A549 (cell line): ENCODE results near the gene MYH1. TPM values are rescaled to one million over a fixed set of nuclear protein-coding genes. Genes with fewer than 3 reads are reported as not detected.

Experiments
- ATAC-seq, 2 experiments: fragments of 200-7000 bp in 1 of 2; fragments of >200 bp in 1 of 2; cut with Nextera tagmentation in 1 of 2; cut with Tn5 transposase in 1 of 2; 3 replicates each; pipeline versions ENCODE4 v1.8.0 to v1.9.1; 2018 to 2020; ENCODE audit warnings: mild to moderate bottlenecking in 1 of 2, moderate library complexity in 1 of 2
- CTCF ChIA-PET: fragments of 300-600 bp; sonication (Branson Sonifier 250); formaldehyde crosslinking; extraction: SDS; loops from one replicate; lab custom pipeline; 2021; ENCODE audit warnings: antibody characterized with exemption, inconsistent platforms; lab: Yijun Ruan, JAX
- POLR2A ChIA-PET: fragments of 350-600 bp; formaldehyde crosslinking; extraction: SDS; loops from one replicate; lab custom pipeline; 2021; ENCODE audit warnings: antibody characterized with exemption, inconsistent platforms; lab: Yijun Ruan, JAX
- DNase-seq, 2 experiments: peaks; one replicate each; pipeline versions ENCODE4 v3.0.0 to v3.0.0-alpha.2; 2011 to 2016; ENCODE audit warnings: low read depth in 1 of 2, low spot score in 1 of 2
- FAIRE-seq: peaks from 2 replicates; lab custom pipeline; 2011; peaks lifted over from hg19 to GRCh38; lab: Jason Lieb, UNC
- H3K27ac ChIP-seq, 2 experiments: fragments of >200 bp; sonication (Bioruptor Twin); formaldehyde crosslinking; 3 replicates each; pipeline ENCODE4 v1.5.1; 2016 to 2017
- H3K4me1 ChIP-seq: fragments of >200 bp; sonication (Bioruptor Twin); formaldehyde crosslinking; 3 replicates; pipeline ENCODE4 v1.6.1; 2016
- H3K4me2 ChIP-seq: fragments of >200 bp; sonication (Bioruptor Twin); formaldehyde crosslinking; 3 replicates; pipeline ENCODE4 v1.6.1; 2016
- H3K4me3 ChIP-seq: fragments of >200 bp; sonication (Bioruptor Twin); formaldehyde crosslinking; 3 replicates; pipeline ENCODE4 v1.5.1; 2016
- H3K9me3 ChIP-seq: fragments of >200 bp; sonication (Bioruptor Twin); formaldehyde crosslinking; 3 replicates; pipeline ENCODE4 v1.6.1; 2016
- CBX8 ChIP-seq: fragments of 200-600 bp; sonication (generic); IDR thresholded peaks from 2 replicates; pipeline ENCODE4 v1.6.1; 2016
- CHD4 ChIP-seq: fragments of 200-600 bp; sonication (generic); IDR thresholded peaks from 2 replicates; pipeline ENCODE4 v1.6.1; 2016; ENCODE audit warnings: antibody characterized with exemption, mild to moderate bottlenecking, borderline replicate concordance
- JUNB ChIP-seq: fragments of >200 bp; sonication (Bioruptor Twin); formaldehyde crosslinking; IDR thresholded peaks from 2 replicates; pipeline ENCODE4 v1.6.1; 2016
- MAFK ChIP-seq: fragments of 450-650 bp; IDR thresholded peaks from 2 replicates; pipeline ENCODE4 v1.6.1; 2014; ENCODE audit not compliant: partially characterized antibody
- NFE2L2 ChIP-seq: fragments of 150-350 bp; conservative IDR thresholded peaks from 2 replicates; pipeline ENCODE4 v1.6.1; 2014; ENCODE audit warnings: low read length
- NPAS2 ChIP-seq: fragments of 250-450 bp; sonication (Bioruptor Pico); IDR thresholded peaks from 2 replicates; pipeline ENCODE4 v1.8.0; 2022; ENCODE audit warnings: mild to moderate bottlenecking, moderate library complexity, borderline replicate concordance
- PHF8 ChIP-seq: fragments of 200-600 bp; sonication (generic); IDR thresholded peaks from 2 replicates; pipeline ENCODE4 v1.6.1; 2016; ENCODE audit warnings: low read depth, mild to moderate bottlenecking, antibody characterized with exemption, moderate library complexity, borderline replicate concordance
- RFX5 ChIP-seq: fragments of 450-650 bp; IDR thresholded peaks from 2 replicates; pipeline ENCODE4 v1.7.1; 2014; ENCODE audit warnings: antibody characterized with exemption, mild to moderate bottlenecking, moderate library complexity
- RNF2 ChIP-seq: fragments of 200-600 bp; sonication (generic); IDR thresholded peaks from 2 replicates; pipeline ENCODE4 v1.6.1; 2016; ENCODE audit warnings: low read depth, mild to moderate bottlenecking, antibody characterized with exemption, moderate library complexity, borderline replicate concordance
- WGBS: methylation state at CpG from one replicate; pipeline ENCODE4 v1.1.6; 2017; ENCODE audit errors: missing lambda C conversion rate; 5-methylcytosine and 5-hydroxymethylcytosine counted together
- polyA plus RNA-seq, 4 experiments: library from polyadenylated mRNA; depleted of rRNA in 3 of 4; stranded (reverse); fragments of >200 nt; fragmentation: RNase III in 1 of 4; extraction: RNeasy Plus Mini Kit Qiagen cat#74134 plus additional on column Dnase treatment in 1 of 4; gene quantifications; 2 replicates in 3 of 4; 3 replicates in 1 of 4; pipeline ENCODE4 v1.2.3, GENCODE V29; 2011 to 2017
- TF ChIP-seq, protein P1 (sequence below): fragments of 200-600 bp; sonication (generic); IDR thresholded peaks from 2 replicates; pipeline ENCODE4 v1.6.1; 2016; ENCODE audit warnings: antibody characterized with exemption, mild to moderate bottlenecking, moderate library complexity
- TF ChIP-seq, protein P2 (sequence below): IDR thresholded peaks from 2 replicates; pipeline ENCODE4 v1.6.1; 2012
- TF ChIP-seq, protein P3 (sequence below): fragments of 250-450 bp; sonication (Bioruptor Pico); IDR thresholded peaks from 2 replicates; pipeline ENCODE4 v1.5.0; 2020; ENCODE audit warnings: low read depth, mild to moderate bottlenecking, moderate library complexity
- TF ChIP-seq, protein P4 (sequence below): fragments of >200 bp; sonication (Bioruptor Twin); formaldehyde crosslinking; IDR thresholded peaks from 3 replicates; pipeline ENCODE4 v1.6.1; 2016

MYH1 gene
- polyA plus RNA-seq, 2 of the 4 experiments (the other 2 are of a cell fraction): not detected

DNA sequence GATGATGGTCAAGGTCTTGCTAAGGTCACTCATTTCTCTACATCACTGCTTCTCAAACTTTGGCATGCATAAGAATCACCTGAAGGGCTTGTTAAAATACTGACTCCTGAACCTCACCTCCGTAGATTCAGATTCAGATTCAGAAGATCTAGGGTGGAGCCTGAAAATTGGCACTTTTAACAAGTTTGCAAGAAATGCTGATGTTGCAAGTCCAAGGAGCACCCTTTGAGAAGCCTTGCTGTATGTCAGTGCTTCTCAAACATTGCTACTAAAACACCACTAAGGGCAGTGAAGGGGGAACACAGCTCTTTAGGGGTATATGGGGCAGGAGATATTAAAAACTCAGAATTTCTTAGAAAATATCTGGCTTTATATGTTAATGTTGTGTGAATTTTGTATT lies 13.7 kb upstream of the MYH1 start:
- Histone ChIP-seq H3K27ac (no peak overlapping the region), H3K4me3 (no peak overlapping the region), H3K4me1 (no peaks in the 10 kb centered on the region), H3K4me2 (no peak overlapping the region), H3K9me3 (no peaks in the 10 kb centered on the region)
- no peak for FAIRE-seq
- POLR2A ChIA-PET: no interaction called here
- CTCF ChIA-PET: no interaction called here
- no peak for ATAC-seq
- 4% methylated on average over 1 of the region's 1 CpG for WGBS
- DNase-seq: no peak
- no peak for TF ChIP-seq NPAS2
- no peak for TF ChIP-seq RFX5
- TF ChIP-seq MAFK: peak; percentile 84
- no peak for TF ChIP-seq NFE2L2
- no peak for TF ChIP-seq RNF2
- no peak for TF ChIP-seq CHD4

DNA sequence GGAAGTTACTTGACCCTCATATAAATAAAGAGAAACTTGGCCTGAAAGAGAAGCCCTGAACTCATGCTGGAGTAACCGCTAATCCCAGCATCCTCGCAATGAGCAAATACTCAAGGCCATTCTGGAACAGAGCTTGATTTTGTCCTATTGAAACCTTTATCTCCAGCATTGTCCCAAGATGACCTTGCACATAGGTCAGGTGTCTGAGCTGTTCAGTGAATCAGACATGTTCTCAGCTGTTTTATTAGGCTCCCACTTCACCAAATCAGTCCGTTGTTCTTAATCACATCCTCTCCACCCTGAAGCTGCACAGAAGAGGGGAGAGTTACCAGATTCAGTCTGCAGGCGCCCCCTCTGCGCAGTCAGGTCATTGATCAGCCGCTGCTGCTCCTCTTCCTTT lies 9.1 kb upstream of the MYH1 start:
- ATAC-seq (no peak), FAIRE-seq (no peak), DNase-seq (no peak)
- H3K4me1 ChIP-seq: no peaks in the 10 kb centered on the region
- H3K9me3 ChIP-seq: no peaks in the 10 kb centered on the region
- ChIA-PET CTCF (no interaction called here), POLR2A (no interaction called here)
- H3K27ac ChIP-seq: no peak overlapping the region
- H3K4me3 ChIP-seq: no peak overlapping the region
- no peak overlapping the region for H3K4me2 ChIP-seq
- 32% methylated on average over 6 of the region's 6 CpGs for WGBS
- TF ChIP-seq, protein P1, sequence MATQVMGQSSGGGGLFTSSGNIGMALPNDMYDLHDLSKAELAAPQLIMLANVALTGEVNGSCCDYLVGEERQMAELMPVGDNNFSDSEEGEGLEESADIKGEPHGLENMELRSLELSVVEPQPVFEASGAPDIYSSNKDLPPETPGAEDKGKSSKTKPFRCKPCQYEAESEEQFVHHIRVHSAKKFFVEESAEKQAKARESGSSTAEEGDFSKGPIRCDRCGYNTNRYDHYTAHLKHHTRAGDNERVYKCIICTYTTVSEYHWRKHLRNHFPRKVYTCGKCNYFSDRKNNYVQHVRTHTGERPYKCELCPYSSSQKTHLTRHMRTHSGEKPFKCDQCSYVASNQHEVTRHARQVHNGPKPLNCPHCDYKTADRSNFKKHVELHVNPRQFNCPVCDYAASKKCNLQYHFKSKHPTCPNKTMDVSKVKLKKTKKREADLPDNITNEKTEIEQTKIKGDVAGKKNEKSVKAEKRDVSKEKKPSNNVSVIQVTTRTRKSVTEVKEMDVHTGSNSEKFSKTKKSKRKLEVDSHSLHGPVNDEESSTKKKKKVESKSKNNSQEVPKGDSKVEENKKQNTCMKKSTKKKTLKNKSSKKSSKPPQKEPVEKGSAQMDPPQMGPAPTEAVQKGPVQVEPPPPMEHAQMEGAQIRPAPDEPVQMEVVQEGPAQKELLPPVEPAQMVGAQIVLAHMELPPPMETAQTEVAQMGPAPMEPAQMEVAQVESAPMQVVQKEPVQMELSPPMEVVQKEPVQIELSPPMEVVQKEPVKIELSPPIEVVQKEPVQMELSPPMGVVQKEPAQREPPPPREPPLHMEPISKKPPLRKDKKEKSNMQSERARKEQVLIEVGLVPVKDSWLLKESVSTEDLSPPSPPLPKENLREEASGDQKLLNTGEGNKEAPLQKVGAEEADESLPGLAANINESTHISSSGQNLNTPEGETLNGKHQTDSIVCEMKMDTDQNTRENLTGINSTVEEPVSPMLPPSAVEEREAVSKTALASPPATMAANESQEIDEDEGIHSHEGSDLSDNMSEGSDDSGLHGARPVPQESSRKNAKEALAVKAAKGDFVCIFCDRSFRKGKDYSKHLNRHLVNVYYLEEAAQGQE: no peak
- TF ChIP-seq CBX8: no peak
- TF ChIP-seq, protein P2, sequence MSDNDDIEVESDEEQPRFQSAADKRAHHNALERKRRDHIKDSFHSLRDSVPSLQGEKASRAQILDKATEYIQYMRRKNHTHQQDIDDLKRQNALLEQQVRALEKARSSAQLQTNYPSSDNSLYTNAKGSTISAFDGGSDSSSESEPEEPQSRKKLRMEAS: no peak
- no peak for TF ChIP-seq NFE2L2
- TF ChIP-seq, protein P3, sequence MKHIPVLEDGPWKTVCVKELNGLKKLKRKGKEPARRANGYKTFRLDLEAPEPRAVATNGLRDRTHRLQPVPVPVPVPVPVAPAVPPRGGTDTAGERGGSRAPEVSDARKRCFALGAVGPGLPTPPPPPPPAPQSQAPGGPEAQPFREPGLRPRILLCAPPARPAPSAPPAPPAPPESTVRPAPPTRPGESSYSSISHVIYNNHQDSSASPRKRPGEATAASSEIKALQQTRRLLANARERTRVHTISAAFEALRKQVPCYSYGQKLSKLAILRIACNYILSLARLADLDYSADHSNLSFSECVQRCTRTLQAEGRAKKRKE (CRISPR knock-in tag): no peak
- TF ChIP-seq, protein P4, sequence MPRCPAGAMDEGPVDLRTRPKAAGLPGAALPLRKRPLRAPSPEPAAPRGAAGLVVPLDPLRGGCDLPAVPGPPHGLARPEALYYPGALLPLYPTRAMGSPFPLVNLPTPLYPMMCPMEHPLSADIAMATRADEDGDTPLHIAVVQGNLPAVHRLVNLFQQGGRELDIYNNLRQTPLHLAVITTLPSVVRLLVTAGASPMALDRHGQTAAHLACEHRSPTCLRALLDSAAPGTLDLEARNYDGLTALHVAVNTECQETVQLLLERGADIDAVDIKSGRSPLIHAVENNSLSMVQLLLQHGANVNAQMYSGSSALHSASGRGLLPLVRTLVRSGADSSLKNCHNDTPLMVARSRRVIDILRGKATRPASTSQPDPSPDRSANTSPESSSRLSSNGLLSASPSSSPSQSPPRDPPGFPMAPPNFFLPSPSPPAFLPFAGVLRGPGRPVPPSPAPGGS: no peak
- no peak for TF ChIP-seq PHF8
- TF ChIP-seq, all 56 proteins: peak for 0

DNA sequence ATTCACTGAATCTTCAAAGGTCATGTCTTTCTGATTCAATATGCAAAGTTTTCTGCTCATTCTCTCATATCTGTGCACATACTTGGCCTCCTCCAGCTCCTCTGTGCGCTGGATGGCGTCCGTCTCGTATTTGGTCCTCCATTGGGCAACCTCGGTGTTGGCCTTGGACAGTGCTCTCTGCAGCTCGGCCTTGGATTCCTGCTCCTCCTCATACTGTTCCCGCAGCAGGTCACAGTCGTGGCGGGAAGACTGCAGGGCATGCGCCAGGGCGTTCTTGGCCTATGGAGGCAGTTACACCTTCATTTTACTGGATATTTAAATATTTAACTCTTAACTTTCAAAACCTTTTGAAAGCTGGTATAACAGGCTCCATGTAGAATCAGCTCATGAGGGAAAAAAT lies 8.2 kb upstream of the MYH1 start:
- H3K27ac ChIP-seq: no peak overlapping the region
- no peaks in the 10 kb centered on the region for H3K9me3 ChIP-seq
- no peak overlapping the region for H3K4me2 ChIP-seq
- ATAC-seq (no peak), DNase-seq (no peak), FAIRE-seq (no peak)
- no peak overlapping the region for H3K4me3 ChIP-seq
- 9% methylated on average over 11 of the region's 11 CpGs for WGBS
- H3K4me1 ChIP-seq: no peaks in the 10 kb centered on the region
- ChIA-PET CTCF (interaction anchor here (0.9 kb wide), 1 partner anchor 52 kb away, joined by 3 read pairs; no protein-coding TSS in a partner anchor), POLR2A (no interaction called here)
- no peak for TF ChIP-seq JUNB
- TF ChIP-seq, protein P4: no peak
